DMS114 treated with DMSO at 0.1 percent for 48 hours (cell line): ENCODE results near the gene GJA4.
"Not testable (repeated sequence)": the region's sequence is repeated elsewhere in the genome, so short reads cannot be mapped to it uniquely, and the experiment has no call there.

Experiments used
- DNase-seq: peaks from one replicate; lab custom pipeline; 2025; ENCODE audit not compliant: unreplicated experiment; lab: John Stamatoyannopoulos, UW

GJA4 gene

DNA sequence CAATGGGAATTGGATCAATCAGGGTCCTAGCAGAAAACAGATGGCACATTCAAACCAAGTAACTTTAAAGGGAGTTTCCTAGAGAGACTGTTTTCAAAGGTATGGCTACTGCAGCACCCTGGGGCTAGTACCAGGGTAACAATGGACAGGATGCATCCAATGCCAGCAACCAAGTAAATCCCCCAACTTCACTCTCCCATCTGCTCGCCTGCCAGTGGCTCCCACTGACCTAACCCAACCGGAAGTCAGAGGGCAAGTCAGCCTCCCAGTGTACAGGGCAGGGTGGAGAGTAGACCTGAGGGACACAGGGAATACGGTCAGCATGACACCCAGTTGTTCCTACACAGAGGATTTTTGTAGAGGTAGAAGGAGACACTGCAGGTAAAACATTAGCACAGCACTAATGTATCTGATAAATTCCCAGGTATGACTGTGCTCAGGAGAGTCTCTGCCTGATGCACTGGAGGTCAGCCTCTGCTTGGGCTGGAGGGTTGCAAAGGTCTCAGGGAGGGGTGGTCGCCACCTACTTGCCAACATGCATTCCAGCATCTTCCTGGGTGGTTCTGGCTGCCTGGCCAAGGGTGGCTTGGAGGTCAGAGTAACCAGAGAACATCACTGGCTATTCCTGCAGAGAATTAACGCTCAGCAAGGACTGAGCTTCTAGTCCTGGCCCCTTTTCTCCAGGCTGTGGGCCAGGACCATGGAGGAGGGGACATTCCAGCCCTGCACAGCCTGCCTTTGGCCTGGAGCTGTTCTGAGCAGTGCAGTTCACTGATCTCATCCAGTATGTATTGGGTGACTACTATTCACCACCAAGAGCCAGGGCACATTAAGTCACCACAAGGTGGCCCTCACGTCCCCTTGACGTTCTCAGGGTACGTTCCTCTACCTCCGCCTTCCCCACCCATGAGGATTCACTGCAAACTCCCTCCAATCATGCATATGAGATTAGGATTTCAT lies 5.1 kb upstream of the GJA4 start:
- no peak for DNase-seq

GRCh38 chr1:34790985-34791384 lies 1.8 kb upstream of the GJA4 start:
- no peak for DNase-seq

- DNase-seq: no peak
Observed at GRCh38 chr1:34792424-34792823, 375 bp upstream of the GJA4 start.

DNA sequence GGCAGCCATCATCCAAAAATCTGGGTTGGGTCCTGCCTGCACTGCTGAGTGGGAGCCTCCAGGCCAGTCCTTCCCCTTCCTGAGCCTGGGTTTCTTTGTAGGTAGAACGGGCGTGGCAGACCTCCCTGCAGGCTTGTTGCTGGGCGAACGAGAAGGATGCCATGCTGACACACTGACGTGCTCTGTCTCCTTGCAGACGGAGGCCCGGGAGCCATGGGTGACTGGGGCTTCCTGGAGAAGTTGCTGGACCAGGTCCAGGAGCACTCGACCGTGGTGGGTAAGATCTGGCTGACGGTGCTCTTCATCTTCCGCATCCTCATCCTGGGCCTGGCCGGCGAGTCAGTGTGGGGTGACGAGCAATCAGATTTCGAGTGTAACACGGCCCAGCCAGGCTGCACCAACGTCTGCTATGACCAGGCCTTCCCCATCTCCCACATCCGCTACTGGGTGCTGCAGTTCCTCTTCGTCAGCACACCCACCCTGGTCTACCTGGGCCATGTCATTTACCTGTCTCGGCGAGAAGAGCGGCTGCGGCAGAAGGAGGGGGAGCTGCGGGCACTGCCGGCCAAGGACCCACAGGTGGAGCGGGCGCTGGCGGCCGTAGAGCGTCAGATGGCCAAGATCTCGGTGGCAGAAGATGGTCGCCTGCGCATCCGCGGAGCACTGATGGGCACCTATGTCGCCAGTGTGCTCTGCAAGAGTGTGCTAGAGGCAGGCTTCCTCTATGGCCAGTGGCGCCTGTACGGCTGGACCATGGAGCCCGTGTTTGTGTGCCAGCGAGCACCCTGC lies 1.4 kb downstream of the GJA4 start:
- no peak for DNase-seq

GRCh38 chr1:34794790-34795180 lies 2.0 kb downstream of the GJA4 start:
- no peak for DNase-seq

- DNase-seq: no peak
Observed at GRCh38 chr1:34795916-34796315, 3.1 kb downstream of the GJA4 start.

DNA sequence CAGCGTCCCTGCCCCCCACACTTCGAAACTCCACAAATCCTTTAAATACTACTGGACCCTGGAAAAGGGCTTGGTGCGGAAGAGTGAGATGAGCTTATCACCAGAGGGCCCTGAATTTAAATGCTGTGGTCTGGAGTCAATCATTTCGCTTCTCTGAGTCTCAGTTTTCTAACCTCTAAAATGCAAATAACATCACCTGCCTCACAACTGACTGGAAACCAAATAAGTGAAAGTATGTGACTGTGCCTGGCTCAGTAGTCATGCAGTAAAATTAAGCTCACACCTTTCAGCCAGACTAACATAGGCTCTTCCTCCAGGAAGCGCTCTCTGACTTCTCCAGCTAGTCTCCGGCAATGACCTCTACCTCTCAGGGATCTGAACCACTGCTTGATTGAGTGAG lies 4.2 kb downstream of the GJA4 start:
- no peak for DNase-seq

DNA sequence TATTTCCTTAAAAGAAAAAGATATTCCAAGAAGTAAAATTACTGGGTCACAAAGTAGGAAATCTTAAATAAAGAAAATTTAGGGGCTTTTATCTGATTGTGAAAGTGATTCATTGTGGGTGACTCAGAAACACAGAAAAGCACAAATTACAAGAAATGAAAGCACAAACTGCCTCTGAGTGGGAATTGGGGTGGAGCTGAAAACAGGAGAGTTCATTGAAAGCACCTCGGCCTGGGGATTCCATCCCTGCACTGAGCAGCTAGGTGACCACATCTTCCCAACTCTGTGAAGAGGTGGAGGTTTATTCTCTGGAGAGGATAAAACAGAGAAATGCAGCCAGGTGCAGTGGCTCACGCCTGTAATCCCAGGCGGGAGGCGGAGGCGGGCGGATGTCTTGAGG lies 7.4 kb downstream of the GJA4 start:
- DNase-seq: no peak

DNA sequence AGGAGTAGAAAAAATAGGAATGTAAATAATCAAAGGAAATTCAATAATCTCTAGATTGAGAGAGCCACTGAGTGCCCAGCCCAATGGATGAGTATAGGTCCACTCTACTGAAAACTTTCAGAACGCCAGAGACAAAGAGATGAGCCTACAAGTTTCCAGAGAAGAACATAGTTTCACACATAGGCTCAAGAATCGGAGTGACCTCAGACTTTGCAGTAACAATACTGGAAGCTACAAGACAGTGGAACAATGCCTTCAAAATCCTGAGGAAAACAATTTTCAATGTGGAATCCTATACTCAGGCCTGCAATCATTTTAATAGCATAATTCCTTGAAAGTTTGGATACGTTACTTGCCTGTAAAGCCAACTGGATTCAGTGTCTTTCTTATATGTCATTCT lies 11.0 kb downstream of the GJA4 start:
- no peak for DNase-seq

DNA sequence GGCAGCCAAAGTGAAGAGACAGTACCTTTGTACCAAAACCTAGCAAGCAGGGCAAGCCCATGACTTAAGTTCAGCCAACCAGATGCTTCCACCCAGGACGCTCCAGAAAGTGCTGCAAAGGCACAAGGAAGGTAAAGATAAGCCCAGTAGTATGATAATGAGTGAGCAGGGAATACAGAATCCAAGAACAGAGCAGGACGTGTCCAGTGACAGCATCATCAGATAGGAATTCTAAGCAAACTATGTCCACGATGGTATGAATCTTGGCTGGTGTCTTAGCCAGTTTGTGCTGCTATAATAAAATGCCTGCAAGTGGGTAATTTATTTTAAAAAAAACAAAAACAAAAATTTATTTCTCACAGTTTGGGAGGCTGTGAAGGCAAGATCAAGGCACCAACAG lies 13.6 kb downstream of the GJA4 start:
- DNase-seq: no peak

GRCh38 chr1:34808051-34808810 lies 15.4 kb downstream of the GJA4 start:
- no peak for DNase-seq

DNA sequence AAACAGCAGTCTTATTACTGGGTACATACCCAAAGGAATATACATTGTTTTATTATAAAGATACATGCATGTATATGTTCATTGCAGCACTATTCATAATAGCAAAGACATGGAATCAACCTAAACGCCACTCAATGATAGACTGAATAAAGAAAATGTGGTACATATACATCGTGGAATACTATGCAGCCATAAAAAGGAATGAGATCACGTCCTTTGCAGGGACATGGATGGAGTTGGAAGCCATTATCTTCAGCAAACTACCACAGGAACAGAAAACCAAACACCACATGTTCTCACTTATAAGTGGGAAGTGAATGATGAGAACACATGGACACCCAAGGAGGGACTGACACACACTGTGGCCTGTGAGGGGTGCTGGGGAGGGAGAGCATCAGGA lies 18.0 kb downstream of the GJA4 start:
- not testable (repeated sequence) for DNase-seq

GRCh38 chr1:34816332-34816731 lies 23.5 kb downstream of the GJA4 start:
- DNase-seq: no peak

GRCh38 chr1:34816778-34817177 lies 24.0 kb downstream of the GJA4 start:
- no peak for DNase-seq

GRCh38 chr1:34818862-34819261 lies 26.1 kb downstream of the GJA4 start:
- not testable (repeated sequence) for DNase-seq

DNA sequence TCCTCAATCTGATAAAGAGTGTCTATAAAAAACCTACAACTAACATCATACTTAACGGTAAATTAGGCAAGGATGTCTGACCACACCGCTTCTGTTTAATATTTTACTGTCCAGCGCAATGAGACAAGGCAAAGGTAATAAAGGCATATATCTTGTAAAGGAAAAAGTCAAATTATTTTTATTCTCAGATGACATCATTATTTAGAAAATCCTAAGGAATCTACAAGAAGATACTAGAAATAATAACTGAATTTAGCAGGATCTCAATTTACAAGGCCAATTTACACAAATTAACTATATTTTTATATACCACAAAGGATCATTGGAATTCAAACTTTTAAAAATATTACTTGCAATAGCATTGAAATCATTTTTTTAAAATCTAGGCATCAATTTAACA lies 29.4 kb downstream of the GJA4 start:
- DNase-seq: no peak

- DNase-seq: no peak
Observed at GRCh38 chr1:34824817-34825454, 32.1 kb downstream of the GJA4 start.

GRCh38 chr1:34825455-34826091 lies 32.8 kb downstream of the GJA4 start:
- DNase-seq: no peak

- DNase-seq: no peak
Observed at GRCh38 chr1:34827341-34827941, 34.6 kb downstream of the GJA4 start.

- no peak for DNase-seq
Observed at GRCh38 chr1:34828611-34829010, 35.8 kb downstream of the GJA4 start.
